GM23338 (cell line): Measurements from ENCODE around the gene RNU6-9.

Experiments used
- CREB1 ChIP-seq: fragments of 250-450 bp; sonication (Bioruptor Pico); IDR thresholded peaks from 2 replicates; pipeline ENCODE4 v1.5.0; 2020; ENCODE audit warnings: low read depth, mild to moderate bottlenecking, moderate library complexity
- POLR2AphosphoS5 ChIP-seq: IDR thresholded peaks from 2 replicates; pipeline ENCODE4 v1.6.1; 2016; ENCODE audit warnings: antibody characterized with exemption, low read depth
- TF ChIP-seq, protein P1 (sequence below), 2 experiments: fragments of 200-600 bp in 1 of 2; sonication (generic) in 1 of 2; conservative IDR thresholded peaks; 2 replicates each; pipeline versions ENCODE4 v1.5.1 to v1.6.1; 2016 to 2017; ENCODE audit warnings: antibody characterized with exemption in 2 of 2, low read depth in 2 of 2, mild to moderate bottlenecking in 2 of 2, moderate library complexity in 1 of 2
- TF ChIP-seq, protein P2 (sequence below): IDR thresholded peaks from one replicate; pipeline ENCODE4 v1.6.1; 2018; ENCODE audit warnings: antibody characterized with exemption; ENCODE audit not compliant: unreplicated experiment

DNA sequence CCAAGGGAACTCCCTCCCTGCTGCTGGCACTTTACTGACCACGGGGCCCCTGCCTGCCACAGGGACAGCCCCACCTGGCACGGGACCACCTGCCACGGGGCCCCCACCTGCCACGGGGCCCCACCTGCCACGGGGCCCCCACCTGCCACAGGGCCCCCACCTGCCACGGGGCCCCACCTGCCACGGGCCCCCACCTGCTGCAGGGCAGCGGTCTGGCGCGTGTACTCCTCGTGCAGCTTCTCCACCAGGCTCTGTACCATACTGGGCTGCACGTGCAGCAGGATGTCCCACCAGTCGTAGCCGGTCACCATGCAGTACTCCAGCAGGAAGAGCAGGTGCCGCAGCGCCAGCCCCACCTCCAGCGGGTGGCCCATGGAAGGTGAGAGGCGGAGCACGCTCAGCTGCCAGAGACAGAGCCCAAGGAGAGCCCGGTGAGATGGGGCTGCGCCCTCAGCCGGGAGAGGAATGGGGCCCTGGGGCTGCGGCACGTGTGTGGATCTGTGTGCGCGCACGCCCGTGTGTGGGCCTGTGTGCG is 16.4 kb upstream of the RNU6-9 start:
- TF ChIP-seq, protein P1, sequence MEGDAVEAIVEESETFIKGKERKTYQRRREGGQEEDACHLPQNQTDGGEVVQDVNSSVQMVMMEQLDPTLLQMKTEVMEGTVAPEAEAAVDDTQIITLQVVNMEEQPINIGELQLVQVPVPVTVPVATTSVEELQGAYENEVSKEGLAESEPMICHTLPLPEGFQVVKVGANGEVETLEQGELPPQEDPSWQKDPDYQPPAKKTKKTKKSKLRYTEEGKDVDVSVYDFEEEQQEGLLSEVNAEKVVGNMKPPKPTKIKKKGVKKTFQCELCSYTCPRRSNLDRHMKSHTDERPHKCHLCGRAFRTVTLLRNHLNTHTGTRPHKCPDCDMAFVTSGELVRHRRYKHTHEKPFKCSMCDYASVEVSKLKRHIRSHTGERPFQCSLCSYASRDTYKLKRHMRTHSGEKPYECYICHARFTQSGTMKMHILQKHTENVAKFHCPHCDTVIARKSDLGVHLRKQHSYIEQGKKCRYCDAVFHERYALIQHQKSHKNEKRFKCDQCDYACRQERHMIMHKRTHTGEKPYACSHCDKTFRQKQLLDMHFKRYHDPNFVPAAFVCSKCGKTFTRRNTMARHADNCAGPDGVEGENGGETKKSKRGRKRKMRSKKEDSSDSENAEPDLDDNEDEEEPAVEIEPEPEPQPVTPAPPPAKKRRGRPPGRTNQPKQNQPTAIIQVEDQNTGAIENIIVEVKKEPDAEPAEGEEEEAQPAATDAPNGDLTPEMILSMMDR (conservative IDR thresholded peaks at IDR 0.05; ENCODE audit: low read depth in 2 of 2) = no peak
- TF ChIP-seq, protein P2, sequence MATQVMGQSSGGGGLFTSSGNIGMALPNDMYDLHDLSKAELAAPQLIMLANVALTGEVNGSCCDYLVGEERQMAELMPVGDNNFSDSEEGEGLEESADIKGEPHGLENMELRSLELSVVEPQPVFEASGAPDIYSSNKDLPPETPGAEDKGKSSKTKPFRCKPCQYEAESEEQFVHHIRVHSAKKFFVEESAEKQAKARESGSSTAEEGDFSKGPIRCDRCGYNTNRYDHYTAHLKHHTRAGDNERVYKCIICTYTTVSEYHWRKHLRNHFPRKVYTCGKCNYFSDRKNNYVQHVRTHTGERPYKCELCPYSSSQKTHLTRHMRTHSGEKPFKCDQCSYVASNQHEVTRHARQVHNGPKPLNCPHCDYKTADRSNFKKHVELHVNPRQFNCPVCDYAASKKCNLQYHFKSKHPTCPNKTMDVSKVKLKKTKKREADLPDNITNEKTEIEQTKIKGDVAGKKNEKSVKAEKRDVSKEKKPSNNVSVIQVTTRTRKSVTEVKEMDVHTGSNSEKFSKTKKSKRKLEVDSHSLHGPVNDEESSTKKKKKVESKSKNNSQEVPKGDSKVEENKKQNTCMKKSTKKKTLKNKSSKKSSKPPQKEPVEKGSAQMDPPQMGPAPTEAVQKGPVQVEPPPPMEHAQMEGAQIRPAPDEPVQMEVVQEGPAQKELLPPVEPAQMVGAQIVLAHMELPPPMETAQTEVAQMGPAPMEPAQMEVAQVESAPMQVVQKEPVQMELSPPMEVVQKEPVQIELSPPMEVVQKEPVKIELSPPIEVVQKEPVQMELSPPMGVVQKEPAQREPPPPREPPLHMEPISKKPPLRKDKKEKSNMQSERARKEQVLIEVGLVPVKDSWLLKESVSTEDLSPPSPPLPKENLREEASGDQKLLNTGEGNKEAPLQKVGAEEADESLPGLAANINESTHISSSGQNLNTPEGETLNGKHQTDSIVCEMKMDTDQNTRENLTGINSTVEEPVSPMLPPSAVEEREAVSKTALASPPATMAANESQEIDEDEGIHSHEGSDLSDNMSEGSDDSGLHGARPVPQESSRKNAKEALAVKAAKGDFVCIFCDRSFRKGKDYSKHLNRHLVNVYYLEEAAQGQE = no peak
- no peak for TF ChIP-seq POLR2AphosphoS5
- no peak for TF ChIP-seq CREB1 (CRISPR knock-in tag)
